K562 (cell line): ENCODE results near the gene PSAP. TPM values are rescaled to one million over a fixed set of nuclear protein-coding genes. Genes with fewer than 3 reads are reported as not detected.

Source experiments
- ATF7 ChIP-seq: fragments of 450-650 bp; IDR thresholded peaks from 2 replicates; pipeline ENCODE4 v1.7.1; 2014; ENCODE audit warnings: mild to moderate bottlenecking, moderate library complexity
- BCL6 ChIP-seq: fragments of 250-450 bp; sonication (Bioruptor Pico); IDR thresholded peaks from 2 replicates; pipeline ENCODE4 v1.4.0; 2020
- BHLHE40 ChIP-seq: IDR thresholded peaks from 2 replicates; pipeline ENCODE4 v1.6.1; 2011; ENCODE audit warnings: low read length, improper control_type of control experiment
- CAMTA2 ChIP-seq: fragments of 250-450 bp; sonication (Bioruptor Pico); conservative IDR thresholded peaks from 2 replicates; pipeline ENCODE4 v1.5.1; 2022
- CEBPG ChIP-seq, 3 experiments: fragments of 200-800 bp in 1 of 3; sonication (Bioruptor generic) in 1 of 3; sonication (generic) in 1 of 3; formaldehyde crosslinking in 1 of 3; IDR thresholded peaks in 2 of 3; conservative IDR thresholded peaks in 1 of 3; 2 replicates each; pipeline versions ENCODE4 v1.6.1 to v1.8.0; 2016 to 2022; ENCODE audit warnings: missing compliant biosample characterization in 2 of 3, missing genetic modification characterization in 2 of 3, mild to moderate bottlenecking in 1 of 3, missing genetic modification reagents in 1 of 3
- DIDO1 ChIP-seq: fragments of 450-650 bp; IDR thresholded peaks from 2 replicates; pipeline ENCODE4 v1.6.1; 2016; ENCODE audit warnings: low read depth, missing biosample characterization, missing genetic modification characterization
- ERF ChIP-seq: fragments of 450-650 bp; formaldehyde crosslinking; IDR thresholded peaks from 2 replicates; pipeline ENCODE4 v1.4.0; 2020; ENCODE audit warnings: mild to moderate bottlenecking, mixed read lengths
- KAT2B ChIP-seq: IDR thresholded peaks from one replicate; pipeline ENCODE4 v1.6.1; 2012; ENCODE audit warnings: low read depth, mild to moderate bottlenecking, control low read depth, inconsistent platforms, low read length, moderate library complexity
- MBD2 ChIP-seq: sonication (generic); IDR thresholded peaks from 2 replicates; pipeline ENCODE4 v1.6.1; 2016; ENCODE audit warnings: low read depth, borderline replicate concordance
- PCBP1 ChIP-seq: fragments of 200-400 bp; formaldehyde crosslinking; IDR thresholded peaks from 2 replicates; pipeline ENCODE4 v1.6.1; 2018; ENCODE audit warnings: mild to moderate bottlenecking, low read depth, low read length; ENCODE audit not compliant: poor library complexity, severe bottlenecking
- PPARD ChIP-seq: fragments of 250-450 bp; sonication (Bioruptor Pico); IDR thresholded peaks from 2 replicates; pipeline ENCODE4 v1.8.0; 2022; ENCODE audit warnings: inconsistent platforms, mild to moderate bottlenecking, moderate library complexity
- SMAD2 ChIP-seq: fragments of 150-350 bp; IDR thresholded peaks from 2 replicates; pipeline ENCODE4 v1.6.1; 2014; ENCODE audit warnings: low read depth, mild to moderate bottlenecking, low read length
- SMARCC2 ChIP-seq: fragments of 450-650 bp; IDR thresholded peaks from 2 replicates; pipeline ENCODE4 v1.6.1; 2017; ENCODE audit warnings: antibody characterized with exemption, moderate library complexity, mild to moderate bottlenecking, low read depth
- TAF1 ChIP-seq: IDR thresholded peaks from 2 replicates; pipeline ENCODE4 v1.6.1; 2011; ENCODE audit warnings: mild to moderate bottlenecking, low read length, moderate library complexity; ENCODE audit not compliant: insufficient read depth, control insufficient read depth, severe bottlenecking; ENCODE audit errors: extremely low read depth
- TCF7L2 ChIP-seq: fragments of 150-350 bp; IDR thresholded peaks from 2 replicates; pipeline ENCODE4 v1.6.1; 2016; ENCODE audit warnings: low read depth, mild to moderate bottlenecking, low read length, moderate library complexity
- UBTF ChIP-seq, 2 experiments: IDR thresholded peaks; 2 replicates each; pipeline ENCODE4 v1.6.1; 2012; ENCODE audit warnings: improper control_type of control experiment in 2 of 2, low read depth in 2 of 2, low read length in 2 of 2, borderline replicate concordance in 1 of 2
- ZNF444 ChIP-seq: fragments of 250-450 bp; sonication (Bioruptor Pico); IDR thresholded peaks from 2 replicates; pipeline ENCODE4 v1.4.0; 2020; ENCODE audit warnings: mild to moderate bottlenecking, moderate library complexity
- polyA plus RNA-seq, 8 experiments: library from polyadenylated mRNA; depleted of rRNA in 4 of 8; stranded (reverse) in 5 of 8; unstranded in 3 of 8; fragments of >200 nt; fragmentation: Nextera tagmentation in 2 of 8; fragmentation: Illumina TruSeq in 1 of 8; extraction: Ambion mirVana in 2 of 8; extraction: Trizol in 1 of 8; gene quantifications; 2 replicates each; pipeline versions ENCODE4 v1.2.1 to v1.2.3, GENCODE V29; 2011 to 2014; ENCODE audit warnings: inconsistent platforms in 1 of 8, missing spikeins in 1 of 8
- total RNA-seq, 7 experiments: library from RNA; depleted of rRNA in 6 of 7; stranded (reverse); fragments of >200 nt in 6 of 7; fragmentation: Illumina TruSeq in 2 of 7; extraction: Trizol in 2 of 7; gene quantifications; 2 replicates each; pipeline versions ENCODE4 v1.2.1 to v1.2.3, GENCODE V29; 2011 to 2021; ENCODE audit warnings: low replicate concordance in 1 of 7
- TF ChIP-seq, protein P1 (sequence below): IDR thresholded peaks from 3 replicates; pipeline ENCODE4 v1.6.1; 2011; ENCODE audit warnings: borderline replicate concordance, mild to moderate bottlenecking, moderate library complexity; ENCODE audit not compliant: insufficient read length; ENCODE audit errors: extremely low read depth
- TF ChIP-seq, protein P2 (sequence below): sonication (generic); formaldehyde crosslinking; IDR thresholded peaks from 2 replicates; pipeline ENCODE4 v1.9.0; 2022; ENCODE audit warnings: mild to moderate bottlenecking, missing genetic modification reagents
- TF ChIP-seq, protein P3 (sequence below): sonication (generic); formaldehyde crosslinking; IDR thresholded peaks from 2 replicates; pipeline ENCODE4 v1.8.1; 2023; ENCODE audit warnings: mild to moderate bottlenecking, missing genetic modification reagents

Gene PSAP
- total and polyA plus RNA-seq, 9 of the 15 experiments (the other 6 are each of a cell fraction or from before 2014, with no cell fraction given): 245 to 700 (median 429) TPM

DNA sequence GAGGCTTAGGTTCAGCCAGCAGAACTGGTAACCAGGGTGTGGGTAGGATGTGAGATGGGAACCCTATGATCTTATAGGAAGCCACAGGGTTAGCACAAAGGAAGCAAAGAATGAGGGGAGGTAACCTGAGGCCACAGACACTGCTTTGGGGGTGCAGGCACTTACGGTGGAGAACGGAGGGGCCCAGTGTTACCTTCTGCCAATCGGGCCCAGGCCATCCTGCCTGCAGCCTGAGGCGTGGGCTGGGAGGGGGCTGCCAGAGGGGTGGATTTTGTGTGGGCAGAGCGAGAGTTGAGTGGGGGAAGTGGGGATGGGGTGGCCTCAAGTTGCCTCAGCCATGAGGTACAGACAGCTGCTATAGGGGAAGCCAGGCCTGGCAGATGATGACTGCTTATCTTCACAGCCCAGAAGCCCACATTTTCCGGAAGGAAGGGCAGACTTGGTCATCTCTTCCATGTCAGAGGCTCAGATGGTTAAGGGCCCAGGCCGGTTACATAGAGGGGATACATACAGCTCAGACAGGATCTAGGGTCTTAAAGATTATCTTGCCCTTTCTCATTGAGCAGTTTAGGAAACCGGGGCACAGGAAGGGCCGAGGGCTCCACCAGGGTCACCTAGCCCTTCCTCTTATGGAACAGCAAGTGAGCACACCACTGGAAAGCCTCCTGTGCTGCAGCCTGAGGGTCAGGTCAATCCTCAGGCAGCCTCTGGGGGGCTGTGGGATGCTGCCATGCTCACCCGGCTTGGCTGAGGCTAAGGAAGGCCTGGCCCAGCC, 53.3 kb downstream of the PSAP start (continued):
- TF ChIP-seq MBD2 (peak; percentile 63; the same call in 1 of the 2 replicates), DIDO1 (tag) (no peak), KAT2B (no peak), BCL6 (CRISPR knock-in tag) (peak; percentile 11; the same call in 1 of the 2 replicates), TCF7L2 (no peak), UBTF (IDR thresholded peaks at IDR 0.05; ENCODE audit: borderline replicate concordance in 1 of 2, low read depth in 2 of 2, low read length in 2 of 2) (no peak), ZNF444 (CRISPR knock-in tag) (no peak), CAMTA2 (CRISPR knock-in tag) (no peak), CEBPG (CRISPR knock-in tag; IDR thresholded peaks at IDR 0.05) (peak; percentile 87), CEBPG (tag; conservative IDR thresholded peaks at IDR 0.05 in 1 of 2, IDR thresholded peaks at IDR 0.05 in 1 of 2) (no peak; a peak in 1 of 4 replicates), SMARCC2 (0 out of 2 replicates have a peak, but pooled peaks have one; percentile 64), TAF1 (peak; percentile 32), BHLHE40 (no peak), SMAD2 (no peak), ERF (CRISPR knock-in tag) (0 out of 2 replicates have a peak, but pooled peaks have one; percentile 26), PPARD (CRISPR knock-in tag) (no peak), PCBP1 (no peak), ATF7 (peak; percentile 64; the same call in 1 of the 2 replicates)
- TF ChIP-seq, protein P1, sequence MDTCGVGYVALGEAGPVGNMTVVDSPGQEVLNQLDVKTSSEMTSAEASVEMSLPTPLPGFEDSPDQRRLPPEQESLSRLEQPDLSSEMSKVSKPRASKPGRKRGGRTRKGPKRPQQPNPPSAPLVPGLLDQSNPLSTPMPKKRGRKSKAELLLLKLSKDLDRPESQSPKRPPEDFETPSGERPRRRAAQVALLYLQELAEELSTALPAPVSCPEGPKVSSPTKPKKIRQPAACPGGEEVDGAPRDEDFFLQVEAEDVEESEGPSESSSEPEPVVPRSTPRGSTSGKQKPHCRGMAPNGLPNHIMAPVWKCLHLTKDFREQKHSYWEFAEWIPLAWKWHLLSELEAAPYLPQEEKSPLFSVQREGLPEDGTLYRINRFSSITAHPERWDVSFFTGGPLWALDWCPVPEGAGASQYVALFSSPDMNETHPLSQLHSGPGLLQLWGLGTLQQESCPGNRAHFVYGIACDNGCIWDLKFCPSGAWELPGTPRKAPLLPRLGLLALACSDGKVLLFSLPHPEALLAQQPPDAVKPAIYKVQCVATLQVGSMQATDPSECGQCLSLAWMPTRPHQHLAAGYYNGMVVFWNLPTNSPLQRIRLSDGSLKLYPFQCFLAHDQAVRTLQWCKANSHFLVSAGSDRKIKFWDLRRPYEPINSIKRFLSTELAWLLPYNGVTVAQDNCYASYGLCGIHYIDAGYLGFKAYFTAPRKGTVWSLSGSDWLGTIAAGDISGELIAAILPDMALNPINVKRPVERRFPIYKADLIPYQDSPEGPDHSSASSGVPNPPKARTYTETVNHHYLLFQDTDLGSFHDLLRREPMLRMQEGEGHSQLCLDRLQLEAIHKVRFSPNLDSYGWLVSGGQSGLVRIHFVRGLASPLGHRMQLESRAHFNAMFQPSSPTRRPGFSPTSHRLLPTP: no peak
- TF ChIP-seq, protein P2, sequence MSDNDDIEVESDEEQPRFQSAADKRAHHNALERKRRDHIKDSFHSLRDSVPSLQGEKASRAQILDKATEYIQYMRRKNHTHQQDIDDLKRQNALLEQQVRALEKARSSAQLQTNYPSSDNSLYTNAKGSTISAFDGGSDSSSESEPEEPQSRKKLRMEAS (CRISPR knock-in tag): peak; percentile 93
- TF ChIP-seq, protein P3, sequence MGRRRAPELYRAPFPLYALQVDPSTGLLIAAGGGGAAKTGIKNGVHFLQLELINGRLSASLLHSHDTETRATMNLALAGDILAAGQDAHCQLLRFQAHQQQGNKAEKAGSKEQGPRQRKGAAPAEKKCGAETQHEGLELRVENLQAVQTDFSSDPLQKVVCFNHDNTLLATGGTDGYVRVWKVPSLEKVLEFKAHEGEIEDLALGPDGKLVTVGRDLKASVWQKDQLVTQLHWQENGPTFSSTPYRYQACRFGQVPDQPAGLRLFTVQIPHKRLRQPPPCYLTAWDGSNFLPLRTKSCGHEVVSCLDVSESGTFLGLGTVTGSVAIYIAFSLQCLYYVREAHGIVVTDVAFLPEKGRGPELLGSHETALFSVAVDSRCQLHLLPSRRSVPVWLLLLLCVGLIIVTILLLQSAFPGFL (CRISPR knock-in tag): no peak
